ENCODE results near the gene ZNF524. TPM values are rescaled to one million over a fixed set of nuclear protein-coding genes. Genes with fewer than 3 reads are reported as not detected.

The ZNF524 gene
- total and polyA plus RNA-seq, 10 of the 15 experiments (the other 5 are each of a cell fraction or from before 2014, with no cell fraction given) = 0.47 to 18.6 (median 12.4) TPM; not detected in 1

DNA sequence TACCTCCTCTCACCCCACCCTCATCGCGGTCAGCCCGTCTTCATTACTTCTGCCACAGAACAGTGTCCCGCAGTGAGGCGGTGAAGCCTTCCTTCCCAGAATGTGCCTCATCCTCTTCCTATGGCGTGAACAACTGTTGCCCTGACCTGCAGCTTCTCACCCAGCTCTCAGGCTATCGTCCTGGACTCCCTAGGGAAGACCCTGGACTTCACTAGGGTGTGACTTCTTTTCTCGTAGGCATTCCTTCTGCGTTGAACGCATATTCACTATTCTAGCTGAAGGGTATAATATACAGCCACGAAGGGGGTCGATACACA is 6.3 kb downstream of the ZNF524 start (continued):
- TF ChIP-seq, protein P1, sequence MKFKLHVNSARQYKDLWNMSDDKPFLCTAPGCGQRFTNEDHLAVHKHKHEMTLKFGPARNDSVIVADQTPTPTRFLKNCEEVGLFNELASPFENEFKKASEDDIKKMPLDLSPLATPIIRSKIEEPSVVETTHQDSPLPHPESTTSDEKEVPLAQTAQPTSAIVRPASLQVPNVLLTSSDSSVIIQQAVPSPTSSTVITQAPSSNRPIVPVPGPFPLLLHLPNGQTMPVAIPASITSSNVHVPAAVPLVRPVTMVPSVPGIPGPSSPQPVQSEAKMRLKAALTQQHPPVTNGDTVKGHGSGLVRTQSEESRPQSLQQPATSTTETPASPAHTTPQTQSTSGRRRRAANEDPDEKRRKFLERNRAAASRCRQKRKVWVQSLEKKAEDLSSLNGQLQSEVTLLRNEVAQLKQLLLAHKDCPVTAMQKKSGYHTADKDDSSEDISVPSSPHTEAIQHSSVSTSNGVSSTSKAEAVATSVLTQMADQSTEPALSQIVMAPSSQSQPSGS (IDR thresholded peaks at IDR 0.05; ENCODE audit: low read length) = no peak
- TF ChIP-seq KLF5 (IDR thresholded peaks at IDR 0.05; ENCODE audit: partially characterized antibody) = no peak
- TF ChIP-seq, protein P2, sequence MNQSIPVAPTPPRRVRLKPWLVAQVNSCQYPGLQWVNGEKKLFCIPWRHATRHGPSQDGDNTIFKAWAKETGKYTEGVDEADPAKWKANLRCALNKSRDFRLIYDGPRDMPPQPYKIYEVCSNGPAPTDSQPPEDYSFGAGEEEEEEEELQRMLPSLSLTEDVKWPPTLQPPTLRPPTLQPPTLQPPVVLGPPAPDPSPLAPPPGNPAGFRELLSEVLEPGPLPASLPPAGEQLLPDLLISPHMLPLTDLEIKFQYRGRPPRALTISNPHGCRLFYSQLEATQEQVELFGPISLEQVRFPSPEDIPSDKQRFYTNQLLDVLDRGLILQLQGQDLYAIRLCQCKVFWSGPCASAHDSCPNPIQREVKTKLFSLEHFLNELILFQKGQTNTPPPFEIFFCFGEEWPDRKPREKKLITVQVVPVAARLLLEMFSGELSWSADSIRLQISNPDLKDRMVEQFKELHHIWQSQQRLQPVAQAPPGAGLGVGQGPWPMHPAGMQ (IDR thresholded peaks at IDR 0.05; ENCODE audit: borderline replicate concordance) = no peak
- no peak for TF ChIP-seq NBN (IDR thresholded peaks at IDR 0.05)
- TF ChIP-seq, protein P3, sequence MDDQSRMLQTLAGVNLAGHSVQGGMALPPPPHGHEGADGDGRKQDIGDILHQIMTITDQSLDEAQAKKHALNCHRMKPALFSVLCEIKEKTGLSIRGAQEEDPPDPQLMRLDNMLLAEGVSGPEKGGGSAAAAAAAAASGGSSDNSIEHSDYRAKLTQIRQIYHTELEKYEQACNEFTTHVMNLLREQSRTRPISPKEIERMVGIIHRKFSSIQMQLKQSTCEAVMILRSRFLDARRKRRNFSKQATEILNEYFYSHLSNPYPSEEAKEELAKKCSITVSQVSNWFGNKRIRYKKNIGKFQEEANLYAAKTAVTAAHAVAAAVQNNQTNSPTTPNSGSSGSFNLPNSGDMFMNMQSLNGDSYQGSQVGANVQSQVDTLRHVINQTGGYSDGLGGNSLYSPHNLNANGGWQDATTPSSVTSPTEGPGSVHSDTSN (IDR thresholded peaks at IDR 0.05; ENCODE audit: insufficient replicate concordance, low read depth, low read length) = no peak
- TF ChIP-seq RFX5 (IDR thresholded peaks at IDR 0.05; ENCODE audit: low read depth, low read length) = no peak
- no peak for TF ChIP-seq EED (IDR thresholded peaks at IDR 0.05; ENCODE audit: low read depth)
- TF ChIP-seq, protein P4, sequence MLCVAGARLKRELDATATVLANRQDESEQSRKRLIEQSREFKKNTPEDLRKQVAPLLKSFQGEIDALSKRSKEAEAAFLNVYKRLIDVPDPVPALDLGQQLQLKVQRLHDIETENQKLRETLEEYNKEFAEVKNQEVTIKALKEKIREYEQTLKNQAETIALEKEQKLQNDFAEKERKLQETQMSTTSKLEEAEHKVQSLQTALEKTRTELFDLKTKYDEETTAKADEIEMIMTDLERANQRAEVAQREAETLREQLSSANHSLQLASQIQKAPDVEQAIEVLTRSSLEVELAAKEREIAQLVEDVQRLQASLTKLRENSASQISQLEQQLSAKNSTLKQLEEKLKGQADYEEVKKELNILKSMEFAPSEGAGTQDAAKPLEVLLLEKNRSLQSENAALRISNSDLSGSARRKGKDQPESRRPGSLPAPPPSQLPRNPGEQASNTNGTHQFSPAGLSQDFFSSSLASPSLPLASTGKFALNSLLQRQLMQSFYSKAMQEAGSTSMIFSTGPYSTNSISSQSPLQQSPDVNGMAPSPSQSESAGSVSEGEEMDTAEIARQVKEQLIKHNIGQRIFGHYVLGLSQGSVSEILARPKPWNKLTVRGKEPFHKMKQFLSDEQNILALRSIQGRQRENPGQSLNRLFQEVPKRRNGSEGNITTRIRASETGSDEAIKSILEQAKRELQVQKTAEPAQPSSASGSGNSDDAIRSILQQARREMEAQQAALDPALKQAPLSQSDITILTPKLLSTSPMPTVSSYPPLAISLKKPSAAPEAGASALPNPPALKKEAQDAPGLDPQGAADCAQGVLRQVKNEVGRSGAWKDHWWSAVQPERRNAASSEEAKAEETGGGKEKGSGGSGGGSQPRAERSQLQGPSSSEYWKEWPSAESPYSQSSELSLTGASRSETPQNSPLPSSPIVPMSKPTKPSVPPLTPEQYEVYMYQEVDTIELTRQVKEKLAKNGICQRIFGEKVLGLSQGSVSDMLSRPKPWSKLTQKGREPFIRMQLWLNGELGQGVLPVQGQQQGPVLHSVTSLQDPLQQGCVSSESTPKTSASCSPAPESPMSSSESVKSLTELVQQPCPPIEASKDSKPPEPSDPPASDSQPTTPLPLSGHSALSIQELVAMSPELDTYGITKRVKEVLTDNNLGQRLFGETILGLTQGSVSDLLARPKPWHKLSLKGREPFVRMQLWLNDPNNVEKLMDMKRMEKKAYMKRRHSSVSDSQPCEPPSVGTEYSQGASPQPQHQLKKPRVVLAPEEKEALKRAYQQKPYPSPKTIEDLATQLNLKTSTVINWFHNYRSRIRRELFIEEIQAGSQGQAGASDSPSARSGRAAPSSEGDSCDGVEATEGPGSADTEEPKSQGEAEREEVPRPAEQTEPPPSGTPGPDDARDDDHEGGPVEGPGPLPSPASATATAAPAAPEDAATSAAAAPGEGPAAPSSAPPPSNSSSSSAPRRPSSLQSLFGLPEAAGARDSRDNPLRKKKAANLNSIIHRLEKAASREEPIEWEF (IDR thresholded peaks at IDR 0.05; ENCODE audit: insufficient replicate concordance, low read depth, low read length) = no peak
- TF ChIP-seq MTA2 (IDR thresholded peaks at IDR 0.05; ENCODE audit: low read depth) = no peak
- no peak for TF ChIP-seq POLR2AphosphoS5 (IDR thresholded peaks at IDR 0.05; ENCODE audit: low read length)
- TF ChIP-seq, protein P5, sequence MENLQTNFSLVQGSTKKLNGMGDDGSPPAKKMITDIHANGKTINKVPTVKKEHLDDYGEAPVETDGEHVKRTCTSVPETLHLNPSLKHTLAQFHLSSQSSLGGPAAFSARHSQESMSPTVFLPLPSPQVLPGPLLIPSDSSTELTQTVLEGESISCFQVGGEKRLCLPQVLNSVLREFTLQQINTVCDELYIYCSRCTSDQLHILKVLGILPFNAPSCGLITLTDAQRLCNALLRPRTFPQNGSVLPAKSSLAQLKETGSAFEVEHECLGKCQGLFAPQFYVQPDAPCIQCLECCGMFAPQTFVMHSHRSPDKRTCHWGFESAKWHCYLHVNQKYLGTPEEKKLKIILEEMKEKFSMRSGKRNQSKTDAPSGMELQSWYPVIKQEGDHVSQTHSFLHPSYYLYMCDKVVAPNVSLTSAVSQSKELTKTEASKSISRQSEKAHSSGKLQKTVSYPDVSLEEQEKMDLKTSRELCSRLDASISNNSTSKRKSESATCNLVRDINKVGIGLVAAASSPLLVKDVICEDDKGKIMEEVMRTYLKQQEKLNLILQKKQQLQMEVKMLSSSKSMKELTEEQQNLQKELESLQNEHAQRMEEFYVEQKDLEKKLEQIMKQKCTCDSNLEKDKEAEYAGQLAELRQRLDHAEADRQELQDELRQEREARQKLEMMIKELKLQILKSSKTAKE (IDR thresholded peaks at IDR 0.05; ENCODE audit: low read depth, poor library complexity, severe bottlenecking) = no peak
- no peak for TF ChIP-seq PAX8 (IDR thresholded peaks at IDR 0.05)
- TF ChIP-seq, protein P6, sequence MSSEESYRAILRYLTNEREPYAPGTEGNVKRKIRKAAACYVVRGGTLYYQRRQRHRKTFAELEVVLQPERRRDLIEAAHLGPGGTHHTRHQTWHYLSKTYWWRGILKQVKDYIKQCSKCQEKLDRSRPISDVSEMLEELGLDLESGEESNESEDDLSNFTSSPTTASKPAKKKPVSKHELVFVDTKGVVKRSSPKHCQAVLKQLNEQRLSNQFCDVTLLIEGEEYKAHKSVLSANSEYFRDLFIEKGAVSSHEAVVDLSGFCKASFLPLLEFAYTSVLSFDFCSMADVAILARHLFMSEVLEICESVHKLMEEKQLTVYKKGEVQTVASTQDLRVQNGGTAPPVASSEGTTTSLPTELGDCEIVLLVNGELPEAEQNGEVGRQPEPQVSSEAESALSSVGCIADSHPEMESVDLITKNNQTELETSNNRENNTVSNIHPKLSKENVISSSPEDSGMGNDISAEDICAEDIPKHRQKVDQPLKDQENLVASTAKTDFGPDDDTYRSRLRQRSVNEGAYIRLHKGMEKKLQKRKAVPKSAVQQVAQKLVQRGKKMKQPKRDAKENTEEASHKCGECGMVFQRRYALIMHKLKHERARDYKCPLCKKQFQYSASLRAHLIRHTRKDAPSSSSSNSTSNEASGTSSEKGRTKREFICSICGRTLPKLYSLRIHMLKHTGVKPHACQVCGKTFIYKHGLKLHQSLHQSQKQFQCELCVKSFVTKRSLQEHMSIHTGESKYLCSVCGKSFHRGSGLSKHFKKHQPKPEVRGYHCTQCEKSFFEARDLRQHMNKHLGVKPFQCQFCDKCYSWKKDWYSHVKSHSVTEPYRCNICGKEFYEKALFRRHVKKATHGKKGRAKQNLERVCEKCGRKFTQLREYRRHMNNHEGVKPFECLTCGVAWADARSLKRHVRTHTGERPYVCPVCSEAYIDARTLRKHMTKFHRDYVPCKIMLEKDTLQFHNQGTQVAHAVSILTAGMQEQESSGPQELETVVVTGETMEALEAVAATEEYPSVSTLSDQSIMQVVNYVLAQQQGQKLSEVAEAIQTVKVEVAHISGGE (CRISPR knock-in tag; IDR thresholded peaks at IDR 0.05) = no peak
- TF ChIP-seq, protein P7, sequence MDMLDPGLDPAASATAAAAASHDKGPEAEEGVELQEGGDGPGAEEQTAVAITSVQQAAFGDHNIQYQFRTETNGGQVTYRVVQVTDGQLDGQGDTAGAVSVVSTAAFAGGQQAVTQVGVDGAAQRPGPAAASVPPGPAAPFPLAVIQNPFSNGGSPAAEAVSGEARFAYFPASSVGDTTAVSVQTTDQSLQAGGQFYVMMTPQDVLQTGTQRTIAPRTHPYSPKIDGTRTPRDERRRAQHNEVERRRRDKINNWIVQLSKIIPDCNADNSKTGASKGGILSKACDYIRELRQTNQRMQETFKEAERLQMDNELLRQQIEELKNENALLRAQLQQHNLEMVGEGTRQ (IDR thresholded peaks at IDR 0.05; ENCODE audit: borderline replicate concordance, low read depth, low read length) = no peak

Data from GM12878 (cell line).